ENCODE data around the gene NLGN1.

NLGN1 gene

GRCh38 chr3:174285242-174285864 lies 887.8 kb downstream of the NLGN1 start:
- no peak for DNase-seq (ENCODE audit: low read depth)

GRCh38 chr3:174287705-174288104 lies 890.2 kb downstream of the NLGN1 start:
- no peak for DNase-seq (ENCODE audit: low read depth)

- DNase-seq (ENCODE audit: low read depth) = no peak
Measured at GRCh38 chr3:174294616-174295015, 897.1 kb downstream of the NLGN1 start.

- DNase-seq (ENCODE audit: low read depth) = no peak
Measured at GRCh38 chr3:174295306-174296092, 898.0 kb downstream of the NLGN1 start.

- no peak for DNase-seq (ENCODE audit: low read depth)
Measured at GRCh38 chr3:174302746-174303315, 905.3 kb downstream of the NLGN1 start.

- DNase-seq (ENCODE audit: low read depth) = no peak
Measured at GRCh38 chr3:174303907-174304560, 906.5 kb downstream of the NLGN1 start.

- no peak for DNase-seq (ENCODE audit: low read depth)
Measured at GRCh38 chr3:174308736-174309135, 911.2 kb downstream of the NLGN1 start.

GRCh38 chr3:174310475-174310983 lies 913.0 kb downstream of the NLGN1 start:
- DNase-seq (ENCODE audit: low read depth) = no peak

- no peak for DNase-seq (ENCODE audit: low read depth)
Measured at GRCh38 chr3:174315225-174315624, 917.7 kb downstream of the NLGN1 start.

- DNase-seq (ENCODE audit: low read depth) = no peak
Measured at GRCh38 chr3:174317005-174317404, 919.5 kb downstream of the NLGN1 start.

GRCh38 chr3:174318181-174318580 lies 920.6 kb downstream of the NLGN1 start:
- DNase-seq (ENCODE audit: low read depth) = no peak

- no peak for DNase-seq (ENCODE audit: low read depth)
Measured at GRCh38 chr3:174321548-174321947, 924.0 kb downstream of the NLGN1 start.

GRCh38 chr3:174322789-174323188 lies 925.2 kb downstream of the NLGN1 start:
- DNase-seq (ENCODE audit: low read depth) = no peak

- no peak for DNase-seq (ENCODE audit: low read depth)
Measured at GRCh38 chr3:174325171-174325570, 927.6 kb downstream of the NLGN1 start.

GRCh38 chr3:174325834-174326700 lies 928.5 kb downstream of the NLGN1 start:
- DNase-seq (ENCODE audit: low read depth) = no peak

- no peak for DNase-seq (ENCODE audit: low read depth)
Measured at GRCh38 chr3:174329321-174329720, 931.8 kb downstream of the NLGN1 start.

GRCh38 chr3:174330303-174330702 lies 932.8 kb downstream of the NLGN1 start:
- no peak for DNase-seq (ENCODE audit: low read depth)

GRCh38 chr3:174331095-174331800 lies 933.7 kb downstream of the NLGN1 start:
- DNase-seq (ENCODE audit: low read depth) = no peak

GRCh38 chr3:174332391-174332790 lies 934.8 kb downstream of the NLGN1 start:
- no peak for DNase-seq (ENCODE audit: low read depth)

GRCh38 chr3:174333640-174334039 lies 936.1 kb downstream of the NLGN1 start:
- DNase-seq (ENCODE audit: low read depth) = no peak

GRCh38 chr3:174334111-174334510 lies 936.6 kb downstream of the NLGN1 start:
- DNase-seq (ENCODE audit: low read depth) = no peak
